GM18498 (cell line): ENCODE measurements around the gene TPPP2.

Source experiments
- ATAC-seq: cut with Tn5 transposase; IDR thresholded peaks from one replicate; pipeline ENCODE4 v1.9.1; 2021; ENCODE audit warnings: mild to moderate bottlenecking, moderate library complexity; ENCODE audit not compliant: unreplicated experiment

The TPPP2 gene

GRCh38 chr14:21074398-21075272 lies 44.6 kb downstream of the TPPP2 start:
- ATAC-seq, result no peak

- ATAC-seq, result no peak
These were observed 45.9 kb downstream of the TPPP2 start for GRCh38 chr14:21075719-21076437.

DNA sequence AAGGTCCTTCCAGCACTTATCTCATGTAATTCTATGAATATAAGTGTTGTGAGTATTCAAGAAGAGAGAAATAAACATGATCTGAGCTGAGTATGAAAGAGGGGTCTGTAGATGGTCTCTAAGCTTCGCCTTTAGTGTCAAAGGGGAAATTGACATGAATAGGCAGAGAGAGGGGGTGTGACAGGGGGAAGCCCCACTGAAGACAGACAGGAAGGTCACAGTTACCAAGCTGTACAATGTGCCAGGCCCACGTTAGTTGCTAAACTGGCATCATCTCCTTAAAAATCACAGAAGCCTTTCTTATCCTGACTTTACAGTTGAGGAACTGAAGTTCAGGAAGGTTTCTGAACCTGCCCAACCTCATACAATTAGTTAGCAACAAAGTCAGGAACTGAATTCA lies 47.7 kb downstream of the TPPP2 start:
- no peak for ATAC-seq

GRCh38 chr14:21078287-21078686 lies 48.3 kb downstream of the TPPP2 start:
- ATAC-seq, result no peak

DNA sequence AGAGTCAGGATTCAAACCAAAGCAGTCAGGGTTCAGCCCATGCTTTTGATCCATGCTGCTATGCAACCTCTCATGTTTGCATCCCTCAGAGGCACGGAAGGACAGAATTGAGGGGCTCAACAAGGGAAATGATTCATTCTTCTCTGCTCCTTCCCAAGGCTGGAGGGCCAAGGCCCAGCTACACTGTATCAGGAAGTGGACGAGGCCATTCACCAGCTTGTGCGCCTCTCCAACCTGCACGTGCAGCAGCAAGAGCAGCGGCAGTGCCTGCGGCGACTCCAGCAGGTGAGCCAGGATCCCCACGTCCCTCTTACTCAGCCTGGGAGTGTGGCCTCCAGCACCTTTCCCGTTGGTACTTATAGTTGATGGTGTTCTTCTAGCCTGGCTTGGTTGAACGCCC lies 48.7 kb downstream of the TPPP2 start:
- ATAC-seq, result no peak

DNA sequence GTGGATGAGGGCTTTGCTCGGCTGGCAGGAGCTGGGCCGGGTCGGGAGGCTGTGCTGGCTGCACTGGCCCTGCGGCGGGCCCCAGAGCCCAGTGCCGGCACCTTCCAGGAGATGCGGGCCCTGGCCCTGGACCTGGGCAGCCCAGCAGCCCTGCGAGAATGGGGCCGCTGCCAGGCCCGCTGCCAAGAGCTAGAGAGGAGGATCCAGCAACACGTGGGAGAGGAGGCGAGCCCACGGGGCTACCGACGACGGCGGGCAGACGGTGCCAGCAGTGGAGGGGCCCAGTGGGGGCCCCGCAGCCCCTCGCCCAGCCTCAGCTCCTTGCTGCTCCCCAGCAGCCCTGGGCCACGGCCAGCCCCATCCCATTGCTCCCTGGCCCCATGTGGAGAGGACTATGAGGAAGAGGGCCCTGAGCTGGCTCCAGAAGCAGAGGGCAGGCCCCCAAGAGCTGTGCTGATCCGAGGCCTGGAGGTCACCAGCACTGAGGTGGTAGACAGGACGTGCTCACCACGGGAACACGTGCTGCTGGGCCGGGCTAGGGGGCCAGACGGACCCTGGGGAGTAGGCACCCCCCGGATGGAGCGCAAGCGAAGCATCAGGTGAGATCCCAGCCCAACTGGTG lies 51.6 kb downstream of the TPPP2 start:
- ATAC-seq, result no peak
